GM23338 (cell line): ENCODE data around the gene ABHD10. TPM values are rescaled to one million over a fixed set of nuclear protein-coding genes. Genes with fewer than 3 reads are reported as not detected.

Experiments used
- ATAC-seq: fragments of 200-7000 bp; cut with Tn5 transposase; 3 replicates; pipeline ENCODE4 v1.9.1; 2020
- DNase-seq: peaks from one replicate; pipeline ENCODE4 v3.0.0-alpha.2; 2015; ENCODE audit warnings: low spot score
- H2AFZ ChIP-seq: fragments of 200-600 bp; sonication (generic); 2 replicates; pipeline ENCODE4 v1.8.0; 2016; ENCODE audit warnings: antibody characterized with exemption, mild to moderate bottlenecking, moderate library complexity
- H3F3A ChIP-seq: fragments of 200-600 bp; sonication (generic); replicated peaks from 2 replicates; pipeline ENCODE4 v1.8.0; 2017; ENCODE audit warnings: antibody characterized with exemption, mixed run types, low read depth
- H3K27ac ChIP-seq: fragments of 200-600 bp; sonication (generic); 2 replicates; pipeline ENCODE4 v1.6.1; 2016; ENCODE audit warnings: low read depth
- H3K27me3 ChIP-seq: fragments of 200-600 bp; sonication (generic); 2 replicates; pipeline ENCODE4 v1.8.0; 2016; ENCODE audit warnings: mild to moderate bottlenecking, mixed run types, moderate library complexity; ENCODE audit not compliant: insufficient read depth
- H3K36me3 ChIP-seq: fragments of 200-600 bp; sonication (generic); 2 replicates; pipeline ENCODE4 v1.8.0; 2016; ENCODE audit warnings: mild to moderate bottlenecking; ENCODE audit not compliant: insufficient read depth
- H3K4me1 ChIP-seq: fragments of 200-600 bp; sonication (generic); 2 replicates; pipeline ENCODE4 v1.8.0; 2016; ENCODE audit warnings: mild to moderate bottlenecking, moderate library complexity; ENCODE audit not compliant: insufficient read depth
- H3K4me2 ChIP-seq: fragments of 200-600 bp; sonication (generic); 2 replicates; pipeline ENCODE4 v1.7.1; 2017; ENCODE audit warnings: mixed run types
- H3K4me3 ChIP-seq: fragments of 200-600 bp; sonication (generic); 2 replicates; pipeline ENCODE4 v1.6.1; 2016; ENCODE audit warnings: mixed run types
- H3K79me2 ChIP-seq: fragments of 200-600 bp; sonication (generic); replicated peaks from 2 replicates; pipeline ENCODE4 v1.8.0; 2017; ENCODE audit warnings: mild to moderate bottlenecking; ENCODE audit not compliant: insufficient read depth
- H3K9me2 ChIP-seq: fragments of 200-600 bp; sonication (generic); 2 replicates; pipeline ENCODE4 v1.8.0; 2017; ENCODE audit not compliant: insufficient read depth
- H4K20me1 ChIP-seq: fragments of 200-600 bp; sonication (generic); replicated peaks from 2 replicates; pipeline ENCODE4 v1.8.0; 2017; ENCODE audit warnings: mild to moderate bottlenecking; ENCODE audit not compliant: insufficient read depth
- H3K27ac Mint-ChIP-seq: 2 replicates; pipeline ENCODE4 v1.8.0; 2020; ENCODE audit warnings: inconsistent platforms, mild to moderate bottlenecking, moderate library complexity, mixed read lengths
- H3K27me3 Mint-ChIP-seq: 3 replicates; pipeline ENCODE4 v1.8.0; 2022; ENCODE audit warnings: low read depth, mild to moderate bottlenecking, moderate library complexity, mixed read lengths, inconsistent platforms; ENCODE audit not compliant: insufficient read depth, poor library complexity
- H3K36me3 Mint-ChIP-seq: 3 replicates; pipeline ENCODE4 v1.8.0; 2021; ENCODE audit warnings: low read depth, mild to moderate bottlenecking, inconsistent platforms, moderate library complexity, mixed read lengths
- H3K4me1 Mint-ChIP-seq: 3 replicates; pipeline ENCODE4 v1.8.0; 2020; ENCODE audit warnings: mild to moderate bottlenecking, inconsistent platforms, mixed read lengths
- H3K4me3 Mint-ChIP-seq: 3 replicates; pipeline ENCODE4 v1.8.0; 2021; ENCODE audit warnings: moderate library complexity, mild to moderate bottlenecking, inconsistent platforms, mixed read lengths
- H3K9me3 Mint-ChIP-seq: 3 replicates; pipeline ENCODE4 v1.8.0; 2020; ENCODE audit warnings: moderate library complexity, mild to moderate bottlenecking, inconsistent platforms, mixed read lengths
- CREB1 ChIP-seq: fragments of 250-450 bp; sonication (Bioruptor Pico); IDR thresholded peaks from 2 replicates; pipeline ENCODE4 v1.5.0; 2020; ENCODE audit warnings: low read depth, mild to moderate bottlenecking, moderate library complexity
- CTCF ChIP-seq, 2 experiments: fragments of 200-600 bp in 1 of 2; sonication (generic) in 1 of 2; conservative IDR thresholded peaks; 2 replicates each; pipeline versions ENCODE4 v1.5.1 to v1.6.1; 2016 to 2017; ENCODE audit warnings: antibody characterized with exemption in 2 of 2, low read depth in 2 of 2, mild to moderate bottlenecking in 2 of 2, moderate library complexity in 1 of 2
- EZH2 ChIP-seq: fragments of 200-600 bp; sonication (generic); IDR thresholded peaks from one replicate; pipeline ENCODE4 v1.8.0; 2017; ENCODE audit warnings: antibody characterized with exemption, mild to moderate bottlenecking, low read depth; ENCODE audit not compliant: unreplicated experiment
- EZH2phosphoT487 ChIP-seq: fragments of 200-600 bp; sonication (generic); IDR thresholded peaks from one replicate; pipeline ENCODE4 v1.8.1; 2018; ENCODE audit warnings: antibody characterized with exemption; ENCODE audit not compliant: unreplicated experiment
- JUNB ChIP-seq: IDR thresholded peaks from one replicate; pipeline ENCODE4 v1.6.1; 2016; ENCODE audit warnings: antibody characterized with exemption; ENCODE audit not compliant: unreplicated experiment
- NANOG ChIP-seq: IDR thresholded peaks from 2 replicates; pipeline ENCODE4 v1.6.1; 2016; ENCODE audit warnings: antibody characterized with exemption, borderline replicate concordance
- POLR2AphosphoS5 ChIP-seq: IDR thresholded peaks from 2 replicates; pipeline ENCODE4 v1.6.1; 2016; ENCODE audit warnings: antibody characterized with exemption, low read depth
- STAT1 ChIP-seq: IDR thresholded peaks from one replicate; pipeline ENCODE4 v1.6.1; 2016; ENCODE audit warnings: antibody characterized with exemption; ENCODE audit not compliant: unreplicated experiment
- ZNF114 ChIP-seq: fragments of 250-450 bp; sonication (Bioruptor Pico); IDR thresholded peaks from 2 replicates; pipeline ENCODE4 v1.5.0; 2020; ENCODE audit warnings: mild to moderate bottlenecking, moderate library complexity
- ZNF331 ChIP-seq: fragments of 250-450 bp; sonication (Bioruptor Pico); IDR thresholded peaks from 2 replicates; pipeline ENCODE4 v1.5.0; 2020; ENCODE audit warnings: low read depth, mild to moderate bottlenecking, moderate library complexity
- ZNF462 ChIP-seq: fragments of 250-450 bp; sonication (Bioruptor Pico); IDR thresholded peaks from 2 replicates; pipeline ENCODE4 v1.5.0; 2020; ENCODE audit warnings: mild to moderate bottlenecking, moderate library complexity
- polyA plus RNA-seq: library from polyadenylated mRNA; unstranded; fragments of >200 nt; fragmentation: Nextera tagmentation; extraction: Ambion mirVana; gene quantifications from 2 replicates; pipeline ENCODE4 v1.2.1, GENCODE V29; 2016
- total RNA-seq: library from RNA; depleted of rRNA; stranded (reverse); fragments of >200 nt; shearing (Covaris generic); gene quantifications from 2 replicates; pipeline ENCODE4 v1.2.3, GENCODE V29; 2014
- TF ChIP-seq, protein P1 (sequence below): IDR thresholded peaks from 2 replicates; pipeline ENCODE4 v1.6.1; 2016; ENCODE audit warnings: antibody characterized with exemption
- TF ChIP-seq, protein P2 (sequence below): IDR thresholded peaks from one replicate; pipeline ENCODE4 v1.6.1; 2018; ENCODE audit warnings: antibody characterized with exemption; ENCODE audit not compliant: unreplicated experiment

The ABHD10 gene
- total and polyA plus RNA-seq, 2 experiments from 2014 or later = 16.9 to 28.0 TPM

GRCh38 chr3:111956995-111957734 is 21.7 kb upstream of the ABHD10 start:
- Mint-ChIP-seq H3K4me3 (peak overlapping the region; percentile 39), H3K27ac (no peak overlapping the region), H3K36me3 (peaks cover 2% of the 10 kb centered on the region; the same call in 2 of the 3 replicates), H3K4me1 (peaks cover 54% of the 10 kb centered on the region), H3K9me3 (no peaks in the 10 kb centered on the region), H3K27me3 (peaks cover 6% of the 10 kb centered on the region)
- no peaks in the 10 kb centered on the region for H3F3A ChIP-seq
- TF ChIP-seq JUNB (no peak), CREB1 (CRISPR knock-in tag) (no peak), CTCF (conservative IDR thresholded peaks at IDR 0.05; ENCODE audit: low read depth in 2 of 2) (no peak), ZNF462 (CRISPR knock-in tag) (no peak), STAT1 (no peak), NANOG (peak; percentile 93), EZH2 (no peak), ZNF331 (CRISPR knock-in tag) (no peak), POLR2AphosphoS5 (0 out of 2 replicates have a peak, but pooled peaks have one; percentile 10), ZNF114 (CRISPR knock-in tag) (no peak), EZH2phosphoT487 (no peak)
- TF ChIP-seq, protein P1, sequence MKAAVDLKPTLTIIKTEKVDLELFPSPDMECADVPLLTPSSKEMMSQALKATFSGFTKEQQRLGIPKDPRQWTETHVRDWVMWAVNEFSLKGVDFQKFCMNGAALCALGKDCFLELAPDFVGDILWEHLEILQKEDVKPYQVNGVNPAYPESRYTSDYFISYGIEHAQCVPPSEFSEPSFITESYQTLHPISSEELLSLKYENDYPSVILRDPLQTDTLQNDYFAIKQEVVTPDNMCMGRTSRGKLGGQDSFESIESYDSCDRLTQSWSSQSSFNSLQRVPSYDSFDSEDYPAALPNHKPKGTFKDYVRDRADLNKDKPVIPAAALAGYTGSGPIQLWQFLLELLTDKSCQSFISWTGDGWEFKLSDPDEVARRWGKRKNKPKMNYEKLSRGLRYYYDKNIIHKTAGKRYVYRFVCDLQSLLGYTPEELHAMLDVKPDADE = no peak
- TF ChIP-seq, protein P2, sequence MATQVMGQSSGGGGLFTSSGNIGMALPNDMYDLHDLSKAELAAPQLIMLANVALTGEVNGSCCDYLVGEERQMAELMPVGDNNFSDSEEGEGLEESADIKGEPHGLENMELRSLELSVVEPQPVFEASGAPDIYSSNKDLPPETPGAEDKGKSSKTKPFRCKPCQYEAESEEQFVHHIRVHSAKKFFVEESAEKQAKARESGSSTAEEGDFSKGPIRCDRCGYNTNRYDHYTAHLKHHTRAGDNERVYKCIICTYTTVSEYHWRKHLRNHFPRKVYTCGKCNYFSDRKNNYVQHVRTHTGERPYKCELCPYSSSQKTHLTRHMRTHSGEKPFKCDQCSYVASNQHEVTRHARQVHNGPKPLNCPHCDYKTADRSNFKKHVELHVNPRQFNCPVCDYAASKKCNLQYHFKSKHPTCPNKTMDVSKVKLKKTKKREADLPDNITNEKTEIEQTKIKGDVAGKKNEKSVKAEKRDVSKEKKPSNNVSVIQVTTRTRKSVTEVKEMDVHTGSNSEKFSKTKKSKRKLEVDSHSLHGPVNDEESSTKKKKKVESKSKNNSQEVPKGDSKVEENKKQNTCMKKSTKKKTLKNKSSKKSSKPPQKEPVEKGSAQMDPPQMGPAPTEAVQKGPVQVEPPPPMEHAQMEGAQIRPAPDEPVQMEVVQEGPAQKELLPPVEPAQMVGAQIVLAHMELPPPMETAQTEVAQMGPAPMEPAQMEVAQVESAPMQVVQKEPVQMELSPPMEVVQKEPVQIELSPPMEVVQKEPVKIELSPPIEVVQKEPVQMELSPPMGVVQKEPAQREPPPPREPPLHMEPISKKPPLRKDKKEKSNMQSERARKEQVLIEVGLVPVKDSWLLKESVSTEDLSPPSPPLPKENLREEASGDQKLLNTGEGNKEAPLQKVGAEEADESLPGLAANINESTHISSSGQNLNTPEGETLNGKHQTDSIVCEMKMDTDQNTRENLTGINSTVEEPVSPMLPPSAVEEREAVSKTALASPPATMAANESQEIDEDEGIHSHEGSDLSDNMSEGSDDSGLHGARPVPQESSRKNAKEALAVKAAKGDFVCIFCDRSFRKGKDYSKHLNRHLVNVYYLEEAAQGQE = no peak
- H2AFZ ChIP-seq = no peak overlapping the region
- no peaks in the 10 kb centered on the region; the same call in 1 of the 2 replicates for H3K9me2 ChIP-seq
- no peaks in the 10 kb centered on the region for H3K36me3 ChIP-seq
- H3K79me2 ChIP-seq = no peaks in the 10 kb centered on the region
- no peaks in the 10 kb centered on the region for H4K20me1 ChIP-seq
- H3K4me2 ChIP-seq = peak overlapping the region; percentile 28
- peaks cover 15% of the 10 kb centered on the region; the same call in 1 of the 2 replicates for H3K27me3 ChIP-seq
- no peak overlapping the region for H3K27ac ChIP-seq
- ATAC-seq (peak; percentile 91), DNase-seq (peak; percentile 65)
- H3K4me3 ChIP-seq = peak overlapping the region; percentile 9
- H3K4me1 ChIP-seq = peaks cover 37% of the 10 kb centered on the region
